ENCODE results near the gene SCAPER.

The SCAPER gene

GRCh38 chr15:76625267-76625666 lies 279.9 kb downstream of the SCAPER start:
- TF ChIP-seq CTCF (IDR thresholded peaks at IDR 0.05; ENCODE audit: low read depth, low read length): no peak
- no peaks in the 10 kb centered on the region for H3K36me3 ChIP-seq
- peaks cover 3% of the 10 kb centered on the region for H3K9me3 ChIP-seq (ENCODE audit: severe bottlenecking)
- H3K27me3 ChIP-seq (ENCODE audit: insufficient read depth, low read depth, severe bottlenecking): no peaks in the 10 kb centered on the region
- no peak overlapping the region for H3K4me3 ChIP-seq (ENCODE audit: low read depth, low read length)
- no peak for DNase-seq
- no peak overlapping the region for H3K27ac ChIP-seq

DNA sequence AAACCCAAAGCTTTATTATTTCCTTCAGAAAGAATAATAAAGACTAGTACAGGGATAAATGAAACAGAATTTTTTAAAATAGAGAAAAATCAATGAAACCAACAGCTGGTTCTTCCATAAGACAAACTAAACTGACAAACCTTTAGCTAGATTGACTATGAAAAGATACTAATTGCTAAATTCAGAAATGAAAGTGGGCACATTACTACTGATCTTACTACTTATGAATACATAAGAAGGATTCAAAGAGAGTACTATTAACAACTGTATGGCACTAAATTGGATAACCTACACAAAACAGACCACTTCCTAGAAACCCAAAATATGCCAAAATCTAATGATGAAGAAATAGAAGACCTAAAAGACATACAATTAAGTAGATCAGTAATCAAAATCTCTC lies 290.4 kb downstream of the SCAPER start:
- Histone ChIP-seq H3K27me3 (ENCODE audit: insufficient read depth, low read depth, severe bottlenecking) (no peaks in the 10 kb centered on the region), H3K27ac (no peak overlapping the region), H3K9me3 (ENCODE audit: severe bottlenecking) (no peaks in the 10 kb centered on the region), H3K36me3 (no peaks in the 10 kb centered on the region), H3K4me3 (ENCODE audit: low read depth, low read length) (no peak overlapping the region)
- no peak for TF ChIP-seq CTCF (IDR thresholded peaks at IDR 0.05; ENCODE audit: low read depth, low read length)
- no peak for DNase-seq

GRCh38 chr15:76588811-76589747 lies 316.1 kb downstream of the SCAPER start:
- H3K27me3 ChIP-seq (ENCODE audit: insufficient read depth, low read depth, severe bottlenecking): no peaks in the 10 kb centered on the region
- DNase-seq: no peak
- no peak overlapping the region for H3K27ac ChIP-seq
- H3K4me3 ChIP-seq (ENCODE audit: low read depth, low read length): no peak overlapping the region
- no peaks in the 10 kb centered on the region for H3K9me3 ChIP-seq (ENCODE audit: severe bottlenecking)
- TF ChIP-seq CTCF (IDR thresholded peaks at IDR 0.05; ENCODE audit: low read depth, low read length): no peak
- no peaks in the 10 kb centered on the region for H3K36me3 ChIP-seq

DNA sequence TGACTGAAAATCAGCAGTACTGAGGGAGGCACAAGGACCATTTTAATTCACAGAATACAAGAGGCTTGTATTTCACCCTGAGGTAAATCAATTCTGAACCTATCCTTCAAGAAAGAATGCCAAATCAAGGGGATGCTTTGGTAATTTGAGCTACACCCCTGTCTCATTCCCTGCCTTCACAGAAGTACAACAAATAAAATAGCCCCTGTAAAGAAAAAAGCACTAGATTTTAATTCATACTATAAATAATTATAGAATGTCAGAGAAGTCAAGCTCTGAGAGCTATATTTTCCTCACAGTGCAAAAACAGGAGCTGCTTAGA lies 319.6 kb downstream of the SCAPER start:
- Histone ChIP-seq H3K36me3 (no peaks in the 10 kb centered on the region), H3K27ac (no peak overlapping the region), H3K4me3 (ENCODE audit: low read depth, low read length) (no peak overlapping the region), H3K9me3 (ENCODE audit: severe bottlenecking) (peaks cover 5% of the 10 kb centered on the region), H3K27me3 (ENCODE audit: insufficient read depth, low read depth, severe bottlenecking) (no peaks in the 10 kb centered on the region)
- DNase-seq: no peak
- TF ChIP-seq CTCF (IDR thresholded peaks at IDR 0.05; ENCODE audit: low read depth, low read length): no peak

DNA sequence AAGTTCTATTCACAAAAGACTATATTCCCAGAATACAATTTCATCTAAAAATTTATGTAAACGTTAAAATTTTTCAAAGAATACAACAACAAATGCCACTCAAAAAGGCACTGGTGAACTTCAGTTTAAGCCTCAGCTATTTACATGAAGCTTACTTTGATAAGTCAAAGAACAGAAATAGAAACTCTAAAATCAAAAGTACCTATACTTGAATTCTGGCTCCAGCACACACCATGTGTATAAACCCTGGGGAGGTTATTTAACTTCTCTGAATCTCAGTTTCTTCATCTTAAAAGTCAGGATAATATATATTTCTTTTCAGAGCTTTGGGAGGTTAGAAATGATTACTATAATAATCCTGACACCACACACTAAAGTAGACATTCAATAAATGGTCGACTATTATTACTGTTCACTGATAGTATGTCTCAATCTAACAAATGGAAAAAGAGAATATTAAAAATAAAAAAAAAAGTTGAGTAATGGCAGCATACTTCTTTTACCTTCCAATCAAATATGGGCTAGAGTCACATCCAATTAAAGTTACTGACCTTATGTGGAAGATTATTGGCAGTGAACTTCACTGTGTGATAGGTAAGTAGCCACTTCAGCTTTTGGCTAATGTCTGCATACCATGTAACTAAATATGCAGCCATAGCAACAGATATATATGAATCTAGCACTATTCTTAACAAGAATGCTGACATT lies 320.1 kb downstream of the SCAPER start:
- no peak for DNase-seq
- TF ChIP-seq CTCF (IDR thresholded peaks at IDR 0.05; ENCODE audit: low read depth, low read length): no peak
- no peak overlapping the region for H3K4me3 ChIP-seq (ENCODE audit: low read depth, low read length)
- H3K36me3 ChIP-seq: no peaks in the 10 kb centered on the region
- no peaks in the 10 kb centered on the region for H3K27me3 ChIP-seq (ENCODE audit: insufficient read depth, low read depth, severe bottlenecking)
- H3K27ac ChIP-seq: no peak overlapping the region
- H3K9me3 ChIP-seq (ENCODE audit: severe bottlenecking): peaks cover 5% of the 10 kb centered on the region
